Measurements from ENCODE around the gene ST3GAL4. TPM values are rescaled to one million over a fixed set of nuclear protein-coding genes. Genes with fewer than 3 reads are reported as not detected.

Gene ST3GAL4
- total and polyA plus RNA-seq, 9 donors = 25.2 to 34.4 (median 28.8) TPM

DNA sequence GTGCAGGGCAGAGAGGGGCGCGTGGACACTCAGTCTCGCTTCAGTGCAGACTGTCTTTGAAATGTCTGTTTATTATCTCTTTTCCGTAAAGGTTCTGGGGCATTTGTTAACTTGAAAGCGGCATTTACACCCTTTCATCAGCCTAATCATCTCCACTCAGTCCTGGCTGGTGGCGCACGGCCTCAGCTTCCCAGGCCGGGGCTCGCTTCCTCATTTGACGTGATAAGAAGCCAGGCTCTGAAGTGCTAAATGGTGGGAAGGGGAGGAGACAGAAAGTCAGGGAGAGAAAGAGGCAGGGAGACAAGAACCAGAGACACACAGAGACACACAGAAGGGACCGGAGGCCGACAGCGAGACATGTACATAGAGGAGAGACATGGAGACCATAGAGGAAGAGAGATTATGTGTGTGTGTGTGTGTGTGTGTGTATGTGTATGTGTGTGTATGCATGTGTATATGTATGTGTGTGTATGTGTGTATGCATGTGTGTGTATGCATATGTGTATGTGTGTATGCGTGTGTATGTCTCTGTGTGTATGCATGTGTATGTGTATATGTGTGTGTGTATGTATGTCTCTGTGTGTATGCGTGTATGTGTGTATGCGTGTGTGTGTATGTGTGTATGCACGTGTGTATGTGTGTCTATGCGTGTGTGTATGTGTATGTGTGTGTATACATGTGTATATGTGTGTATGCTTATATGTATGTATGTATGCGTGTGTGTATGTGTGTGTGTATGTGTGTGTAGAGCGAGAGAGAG lies 101.5 kb downstream of the ST3GAL4 start:
- H3K36me3 ChIP-seq (ENCODE audit: control insufficient read depth, insufficient read depth, low read length) = no peaks in the 10 kb centered on the region
- peaks cover 8% of the 10 kb centered on the region for H3K27me3 ChIP-seq (ENCODE audit: control insufficient read depth, insufficient read depth, low read length)
- H3K4me3 ChIP-seq (ENCODE audit: low read length) = no peak overlapping the region
- H3K4me1 ChIP-seq (ENCODE audit: control insufficient read depth, insufficient read depth, low read length) = peaks cover 40% of the 10 kb centered on the region
- H3K9me3 ChIP-seq (replicated peaks; ENCODE audit: control insufficient read depth, low read depth, low read length) = no peaks in the 10 kb centered on the region
- DNase-seq = no peak
- no peak overlapping the region for H3K27ac ChIP-seq (ENCODE audit: low read length)
- 87% methylated on average over 11 of the region's 20 CpGs for WGBS (ENCODE audit: insufficient coverage)

DNA sequence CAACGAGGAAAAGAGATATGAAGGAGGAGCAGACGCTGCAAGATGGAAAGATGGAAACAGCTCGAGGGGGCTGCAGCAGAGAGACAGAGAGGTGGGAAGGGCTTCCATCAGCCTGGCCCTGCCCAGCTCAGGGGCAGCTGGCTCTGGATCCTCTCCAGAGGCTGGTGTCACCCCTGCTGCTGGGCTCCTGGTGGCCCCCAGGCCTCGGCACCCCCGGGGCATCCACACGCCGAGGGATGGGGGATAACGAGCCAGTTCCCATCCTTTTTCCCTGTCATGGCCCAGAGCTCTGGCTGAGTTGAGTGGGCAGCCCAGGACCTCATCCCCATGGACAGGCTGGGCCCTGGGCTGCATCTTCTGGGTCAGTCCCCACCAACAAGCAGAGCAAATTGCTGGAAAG lies 102.3 kb downstream of the ST3GAL4 start:
- DNase-seq = no peak

DNA sequence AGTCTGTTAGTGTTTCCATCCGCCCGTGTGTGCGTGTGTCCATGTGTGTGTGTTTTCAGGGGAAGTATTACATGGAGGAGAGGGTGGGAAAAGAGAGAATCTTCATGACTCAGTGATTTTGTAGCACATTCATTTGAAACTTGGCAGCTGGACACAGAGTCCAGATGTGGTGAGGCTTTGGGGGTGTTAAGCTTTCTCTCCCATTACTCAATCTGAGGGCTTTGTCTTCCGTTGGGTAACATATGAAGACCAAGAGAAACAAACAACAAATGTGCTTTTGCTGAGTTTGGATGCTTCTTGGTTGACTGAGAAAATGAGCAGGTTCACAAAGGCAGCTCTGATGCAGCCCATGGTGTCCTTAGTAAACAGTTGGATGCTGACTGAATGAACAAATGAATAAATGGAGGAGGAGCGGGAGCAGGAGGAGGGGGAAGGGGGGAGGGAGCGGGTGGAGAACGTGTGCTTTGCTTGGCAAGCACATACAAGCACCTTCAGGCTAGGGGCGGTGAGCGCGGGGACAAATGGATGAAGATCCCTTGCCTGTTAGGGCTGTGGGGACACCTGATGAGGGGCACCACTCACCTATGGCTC lies 104.3 kb downstream of the ST3GAL4 start:
- DNase-seq = peak; percentile 93
- no peak overlapping the region for H3K27ac ChIP-seq (ENCODE audit: low read length)
- WGBS (ENCODE audit: insufficient coverage) = 20% methylated on average over 3 of the region's 10 CpGs
- no peak overlapping the region for H3K4me3 ChIP-seq (ENCODE audit: low read length)
- no peaks in the 10 kb centered on the region for H3K36me3 ChIP-seq (ENCODE audit: control insufficient read depth, insufficient read depth, low read length)
- peaks cover 25% of the 10 kb centered on the region for H3K4me1 ChIP-seq (ENCODE audit: control insufficient read depth, insufficient read depth, low read length)
- peaks cover 3% of the 10 kb centered on the region for H3K27me3 ChIP-seq (ENCODE audit: control insufficient read depth, insufficient read depth, low read length)
- H3K9me3 ChIP-seq (replicated peaks; ENCODE audit: control insufficient read depth, low read depth, low read length) = peaks cover 4% of the 10 kb centered on the region

More for the DNA sequence above, 102.3 kb downstream of the ST3GAL4 start:
- H3K27me3 ChIP-seq (ENCODE audit: control insufficient read depth, insufficient read depth, low read length) = peaks cover 4% of the 10 kb centered on the region
- WGBS (ENCODE audit: insufficient coverage) = 69% methylated on average over 6 of the region's 8 CpGs
- H3K9me3 ChIP-seq (replicated peaks; ENCODE audit: control insufficient read depth, low read depth, low read length) = no peaks in the 10 kb centered on the region
- no peak overlapping the region for H3K27ac ChIP-seq (ENCODE audit: low read length)
- H3K4me1 ChIP-seq (ENCODE audit: control insufficient read depth, insufficient read depth, low read length) = peaks cover 32% of the 10 kb centered on the region
- H3K4me3 ChIP-seq (ENCODE audit: low read length) = no peak overlapping the region
- no peaks in the 10 kb centered on the region for H3K36me3 ChIP-seq (ENCODE audit: control insufficient read depth, insufficient read depth, low read length)

DNA sequence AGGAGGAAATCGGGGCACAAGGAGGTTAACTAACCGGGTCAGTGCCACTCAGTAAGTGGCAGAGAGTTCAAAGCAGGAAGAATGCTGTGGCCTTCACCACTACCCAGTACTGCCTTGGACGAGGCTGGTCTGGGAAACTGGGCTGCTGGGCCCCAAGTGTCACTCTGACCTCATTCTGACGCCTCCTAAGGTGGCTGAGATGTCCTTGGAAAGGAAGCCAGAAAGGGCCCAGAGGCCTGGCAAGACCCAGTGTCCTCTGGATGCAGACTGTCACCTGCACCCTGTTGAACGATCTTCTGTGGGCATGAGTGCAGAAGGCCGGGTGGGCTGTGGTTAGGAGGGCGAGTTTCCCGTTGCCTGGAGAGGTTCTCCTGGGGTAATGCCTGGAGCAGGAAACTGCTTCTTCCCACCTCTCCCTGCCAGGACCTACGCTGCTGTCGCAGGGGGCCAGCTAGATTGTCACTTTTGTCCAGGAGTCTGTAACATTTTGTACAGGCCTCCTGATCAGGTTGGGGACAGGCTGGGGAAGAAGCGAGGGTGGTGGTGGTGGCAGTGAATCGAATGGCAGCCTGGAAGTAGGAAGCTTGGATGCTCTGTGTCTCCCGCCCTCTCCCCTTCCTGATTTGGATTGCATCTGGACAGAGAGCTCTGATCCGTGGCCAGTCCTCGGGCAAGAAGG lies 105.1 kb downstream of the ST3GAL4 start:
- peaks cover 4% of the 10 kb centered on the region for H3K9me3 ChIP-seq (replicated peaks; ENCODE audit: control insufficient read depth, low read depth, low read length)
- H3K4me1 ChIP-seq (ENCODE audit: control insufficient read depth, insufficient read depth, low read length) = peaks cover 32% of the 10 kb centered on the region
- peaks cover 5% of the 10 kb centered on the region for H3K27me3 ChIP-seq (ENCODE audit: control insufficient read depth, insufficient read depth, low read length)
- no peaks in the 10 kb centered on the region for H3K36me3 ChIP-seq (ENCODE audit: control insufficient read depth, insufficient read depth, low read length)
- DNase-seq = no peak
- no peak overlapping the region for H3K4me3 ChIP-seq (ENCODE audit: low read length)
- 67% methylated on average over 7 of the region's 15 CpGs for WGBS (ENCODE audit: insufficient coverage)
- H3K27ac ChIP-seq (ENCODE audit: low read length) = no peak overlapping the region

DNA sequence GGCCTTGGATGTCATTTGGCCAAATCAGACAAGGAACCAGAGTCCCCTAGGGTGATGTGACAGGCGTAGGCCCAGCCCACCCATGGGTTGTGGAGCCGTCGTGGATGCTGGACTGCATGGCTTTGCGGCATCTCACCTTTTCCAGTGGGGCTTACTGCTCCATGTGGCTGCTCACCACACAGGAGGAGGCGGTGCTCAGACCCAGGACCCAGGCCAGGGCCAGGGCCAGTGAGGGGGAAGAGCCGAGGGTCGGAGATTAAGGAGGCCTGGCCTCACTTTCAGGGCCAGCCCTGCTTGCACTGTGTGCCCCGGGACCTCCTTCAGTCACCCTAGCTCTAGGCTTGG lies 105.6 kb downstream of the ST3GAL4 start:
- Histone ChIP-seq H3K4me3 (ENCODE audit: low read length) (no peak overlapping the region), H3K4me1 (ENCODE audit: control insufficient read depth, insufficient read depth, low read length) (peaks cover 37% of the 10 kb centered on the region), H3K27me3 (ENCODE audit: control insufficient read depth, insufficient read depth, low read length) (peaks cover 5% of the 10 kb centered on the region), H3K9me3 (replicated peaks; ENCODE audit: control insufficient read depth, low read depth, low read length) (peaks cover 4% of the 10 kb centered on the region), H3K36me3 (ENCODE audit: control insufficient read depth, insufficient read depth, low read length) (no peaks in the 10 kb centered on the region), H3K27ac (ENCODE audit: low read length) (no peak overlapping the region)
- 69% methylated on average over 7 of the region's 8 CpGs for WGBS (ENCODE audit: insufficient coverage)
- DNase-seq = no peak

DNA sequence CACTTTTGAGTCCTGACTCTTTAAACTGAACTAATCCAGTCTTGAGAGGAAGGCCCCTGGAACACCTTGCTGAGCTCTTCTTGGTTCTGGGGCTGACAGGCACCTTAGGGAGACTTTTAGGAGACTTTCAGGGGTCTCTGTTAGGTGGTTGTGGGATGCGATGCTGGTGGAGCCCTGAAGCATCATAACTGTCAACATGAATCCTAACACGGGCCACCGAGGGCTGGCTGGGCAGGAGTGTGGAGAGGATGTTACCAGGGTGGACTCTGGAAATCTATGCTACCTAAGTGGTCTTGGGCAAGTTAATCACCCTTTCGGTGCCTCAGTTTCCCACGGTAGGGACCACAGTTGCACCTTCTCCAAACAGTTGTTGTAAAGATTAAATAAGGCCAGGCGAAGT lies 106.5 kb downstream of the ST3GAL4 start:
- no peak overlapping the region for H3K27ac ChIP-seq (ENCODE audit: low read length)
- peaks cover 3% of the 10 kb centered on the region for H3K27me3 ChIP-seq (ENCODE audit: control insufficient read depth, insufficient read depth, low read length)
- WGBS (ENCODE audit: insufficient coverage) = 96% methylated on average over 5 of the region's 6 CpGs
- peaks cover 4% of the 10 kb centered on the region for H3K9me3 ChIP-seq (replicated peaks; ENCODE audit: control insufficient read depth, low read depth, low read length)
- peaks cover 44% of the 10 kb centered on the region for H3K4me1 ChIP-seq (ENCODE audit: control insufficient read depth, insufficient read depth, low read length)
- no peaks in the 10 kb centered on the region for H3K36me3 ChIP-seq (ENCODE audit: control insufficient read depth, insufficient read depth, low read length)
- no peak for DNase-seq
- H3K4me3 ChIP-seq (ENCODE audit: low read length) = no peak overlapping the region

DNA sequence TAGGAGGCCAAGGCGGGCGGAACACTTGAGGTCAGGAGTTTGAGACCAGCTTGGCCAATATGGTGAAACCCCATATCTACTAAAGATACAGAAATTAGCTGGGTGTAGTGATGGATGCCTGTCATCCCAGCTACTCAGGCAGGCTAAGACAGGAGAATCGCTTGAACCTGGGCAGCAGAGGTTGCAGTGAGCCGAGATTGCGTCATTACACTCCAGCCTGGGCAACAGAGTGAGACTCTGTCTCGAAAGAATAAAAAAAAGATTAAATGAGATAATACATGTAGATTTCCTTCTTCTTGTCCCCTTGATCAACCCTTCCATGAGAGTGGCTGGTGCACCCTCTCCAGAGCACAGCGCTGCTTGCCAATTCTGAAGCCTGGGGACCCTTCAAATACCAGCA lies 106.9 kb downstream of the ST3GAL4 start:
- Histone ChIP-seq H3K27ac (ENCODE audit: low read length) (no peak overlapping the region), H3K36me3 (ENCODE audit: control insufficient read depth, insufficient read depth, low read length) (no peaks in the 10 kb centered on the region), H3K27me3 (ENCODE audit: control insufficient read depth, insufficient read depth, low read length) (peaks cover 3% of the 10 kb centered on the region), H3K4me3 (ENCODE audit: low read length) (no peak overlapping the region), H3K9me3 (replicated peaks; ENCODE audit: control insufficient read depth, low read depth, low read length) (peaks cover 4% of the 10 kb centered on the region), H3K4me1 (ENCODE audit: control insufficient read depth, insufficient read depth, low read length) (peaks cover 44% of the 10 kb centered on the region)
- WGBS (ENCODE audit: insufficient coverage) = 100% methylated on average over 2 of the region's 7 CpGs
- no peak for DNase-seq

Other genes starting within 250 kb of the ST3GAL4 start
- gene RPUSD4, start 144.0 kb upstream of the ST3GAL4 start, total RNA-seq = 29.7 TPM
- 10 to 100 TPM; 34.4 to 44.8 (median 40.1) TPM for gene RPUSD4, start 144.0 kb upstream of the ST3GAL4 start, polyA plus RNA-seq (ENCODE audit: insufficient read depth in 1 of 8, insufficient read length in 8 of 8, low replicate concordance in 1 of 8)
- gene FAM118B, start 143.9 kb upstream of the ST3GAL4 start, total RNA-seq = 19.6 TPM
- gene FAM118B, start 143.9 kb upstream of the ST3GAL4 start, polyA plus RNA-seq (ENCODE audit: insufficient read depth in 1 of 8, insufficient read length in 8 of 8, low replicate concordance in 1 of 8) = 10 to 100 TPM; 18.5 to 23.7 (median 20.3) TPM
- gene SRPRA, start 86.8 kb upstream of the ST3GAL4 start, total RNA-seq = 52.5 TPM
- gene SRPRA, start 86.8 kb upstream of the ST3GAL4 start, polyA plus RNA-seq (ENCODE audit: insufficient read depth in 1 of 8, insufficient read length in 8 of 8, low replicate concordance in 1 of 8) = 10 to 100 TPM; 55.7 to 78.5 (median 61.8) TPM
- gene FOXRED1, start 86.5 kb upstream of the ST3GAL4 start, total RNA-seq = 20.5 TPM
- gene FOXRED1, start 86.5 kb upstream of the ST3GAL4 start, polyA plus RNA-seq (ENCODE audit: insufficient read depth in 1 of 8, insufficient read length in 8 of 8, low replicate concordance in 1 of 8) = 10 to 100 TPM; 15.9 to 35.2 (median 28.8) TPM
- 4.3 TPM for gene TIRAP, start 72.6 kb upstream of the ST3GAL4 start, total RNA-seq
- gene TIRAP, start 72.6 kb upstream of the ST3GAL4 start, polyA plus RNA-seq (ENCODE audit: insufficient read depth in 1 of 8, insufficient read length in 8 of 8, low replicate concordance in 1 of 8) = 10 to 100 TPM in 1 of 8 donors, 1 to 10 TPM in 7; 7.2 to 10.6 (median 8.3) TPM
- gene DCPS, start 51.6 kb upstream of the ST3GAL4 start, total RNA-seq = 12.5 TPM
- gene DCPS, start 51.6 kb upstream of the ST3GAL4 start, polyA plus RNA-seq (ENCODE audit: insufficient read depth in 1 of 8, insufficient read length in 8 of 8, low replicate concordance in 1 of 8) = 10 to 100 TPM; 15.8 to 22.5 (median 18.8) TPM